HepG2 (cell line): ENCODE measurements around the gene DOK7.
"Not testable (repeated sequence)": the region's sequence is repeated elsewhere in the genome, so short reads cannot be mapped to it uniquely, and the experiment has no call there.

Experiments used
- BRCA1 ChIP-seq: sonication (generic); formaldehyde crosslinking; IDR thresholded peaks from 2 replicates; pipeline ENCODE4 v1.4.0; 2020; ENCODE audit warnings: missing genetic modification reagents
- CHD2 ChIP-seq: IDR thresholded peaks from 2 replicates; pipeline ENCODE4 v1.6.1; 2011; ENCODE audit warnings: low read depth, low read length, improper control_type of control experiment
- CTCF ChIP-seq: sonication (generic); formaldehyde crosslinking; IDR thresholded peaks from 2 replicates; pipeline ENCODE4 v1.5.0; 2020; ENCODE audit warnings: mild to moderate bottlenecking, missing genetic modification reagents, moderate library complexity
- PHB2 ChIP-seq: fragments of 450-650 bp; IDR thresholded peaks from 2 replicates; pipeline ENCODE4 v1.6.1; 2018; ENCODE audit not compliant: partially characterized antibody
- YY1 ChIP-seq: IDR thresholded peaks from 2 replicates; pipeline ENCODE4 v1.6.1; 2011; ENCODE audit warnings: low read length, low read depth, moderate library complexity, mild to moderate bottlenecking; ENCODE audit not compliant: insufficient read depth, insufficient replicate concordance
- ZBTB7A ChIP-seq: sonication (generic); formaldehyde crosslinking; IDR thresholded peaks from 2 replicates; pipeline ENCODE4 v1.8.0; 2022; ENCODE audit warnings: mild to moderate bottlenecking, missing genetic modification reagents
- ZNF138 ChIP-seq: sonication (generic); formaldehyde crosslinking; IDR thresholded peaks from 2 replicates; pipeline ENCODE4 v1.5.0; 2020; ENCODE audit warnings: mild to moderate bottlenecking, low read depth, missing genetic modification reagents

GRCh38 chr4:3511601-3512000 is 48.5 kb downstream of the DOK7 start:
- not testable (repeated sequence) for TF ChIP-seq BRCA1 (CRISPR knock-in tag); ZBTB7A (CRISPR knock-in tag); CTCF (CRISPR knock-in tag); YY1; ZNF138 (CRISPR knock-in tag); CHD2; PHB2
